HG02840 (cell line): ENCODE measurements around the gene ZDHHC19.
"Not testable (repeated sequence)": the region's sequence is repeated elsewhere in the genome, so short reads cannot be mapped to it uniquely, and the experiment has no call there.

ENCODE experiments used
- ATAC-seq: cut with Tn5 transposase; IDR thresholded peaks from one replicate; pipeline ENCODE4 v1.9.1; 2021; ENCODE audit warnings: mild to moderate bottlenecking, moderate library complexity, moderate number of reproducible peaks; ENCODE audit not compliant: unreplicated experiment, low FRiP score

The ZDHHC19 gene

DNA sequence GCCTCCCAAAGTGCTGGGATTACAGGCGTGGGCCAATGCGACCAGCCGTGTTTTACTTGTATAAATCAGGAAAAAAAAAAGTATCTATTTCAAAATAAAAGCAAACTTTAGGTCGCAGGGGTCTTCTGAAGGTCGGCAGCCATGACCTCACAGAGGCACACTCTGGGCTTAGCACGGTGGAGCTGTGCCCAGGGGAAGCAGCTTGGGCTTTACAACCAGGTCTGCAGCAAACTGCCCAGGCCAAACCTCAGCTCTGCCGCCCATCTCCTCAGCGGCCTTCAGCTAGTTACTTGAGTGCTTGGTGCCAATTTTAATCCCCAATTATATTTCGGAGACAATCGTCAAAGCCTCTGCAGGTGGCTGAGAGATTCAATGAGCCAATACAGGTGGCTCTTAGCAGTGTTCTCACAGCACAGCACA, 30.1 kb downstream of the ZDHHC19 start:
- ATAC-seq: no peak

- no peak for ATAC-seq
Observed at GRCh38 chr3:196180346-196180745, 30.9 kb downstream of the ZDHHC19 start.

GRCh38 chr3:196179380-196180308, 31.6 kb downstream of the ZDHHC19 start:
- peak; percentile 66 for ATAC-seq

GRCh38 chr3:196178993-196179379, 32.2 kb downstream of the ZDHHC19 start:
- ATAC-seq: no peak

- ATAC-seq: no peak
Observed at GRCh38 chr3:196177967-196178366, 33.2 kb downstream of the ZDHHC19 start.

DNA sequence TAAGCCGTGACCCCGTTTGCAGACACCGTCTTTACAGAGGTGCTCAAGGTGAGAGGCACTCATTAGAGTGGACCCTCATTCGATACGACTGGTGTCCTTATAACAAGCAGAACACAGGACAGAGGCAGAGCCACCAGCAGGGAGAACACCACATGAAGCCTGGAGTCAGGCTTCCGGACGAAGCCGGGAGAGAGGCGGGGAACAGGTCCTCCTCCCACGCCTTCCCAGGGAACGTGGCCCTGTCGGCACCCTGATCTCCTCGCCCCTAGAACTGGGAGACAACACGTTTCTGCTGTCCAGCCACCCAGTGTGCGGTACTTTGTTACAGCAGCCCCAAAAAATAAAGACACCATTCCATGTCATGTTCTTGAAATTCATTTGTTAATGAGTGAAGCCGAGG, 33.6 kb downstream of the ZDHHC19 start:
- no peak for ATAC-seq

GRCh38 chr3:196175722-196176121, 35.5 kb downstream of the ZDHHC19 start:
- no peak for ATAC-seq

- ATAC-seq: no peak
Observed at GRCh38 chr3:196175116-196175625, 36.0 kb downstream of the ZDHHC19 start.

GRCh38 chr3:196174652-196175051, 36.5 kb downstream of the ZDHHC19 start:
- no peak for ATAC-seq

- not testable (repeated sequence) for ATAC-seq
Observed at GRCh38 chr3:196170296-196170695, 40.9 kb downstream of the ZDHHC19 start.

- no peak for ATAC-seq
Observed at GRCh38 chr3:196169836-196170240, 41.4 kb downstream of the ZDHHC19 start.

DNA sequence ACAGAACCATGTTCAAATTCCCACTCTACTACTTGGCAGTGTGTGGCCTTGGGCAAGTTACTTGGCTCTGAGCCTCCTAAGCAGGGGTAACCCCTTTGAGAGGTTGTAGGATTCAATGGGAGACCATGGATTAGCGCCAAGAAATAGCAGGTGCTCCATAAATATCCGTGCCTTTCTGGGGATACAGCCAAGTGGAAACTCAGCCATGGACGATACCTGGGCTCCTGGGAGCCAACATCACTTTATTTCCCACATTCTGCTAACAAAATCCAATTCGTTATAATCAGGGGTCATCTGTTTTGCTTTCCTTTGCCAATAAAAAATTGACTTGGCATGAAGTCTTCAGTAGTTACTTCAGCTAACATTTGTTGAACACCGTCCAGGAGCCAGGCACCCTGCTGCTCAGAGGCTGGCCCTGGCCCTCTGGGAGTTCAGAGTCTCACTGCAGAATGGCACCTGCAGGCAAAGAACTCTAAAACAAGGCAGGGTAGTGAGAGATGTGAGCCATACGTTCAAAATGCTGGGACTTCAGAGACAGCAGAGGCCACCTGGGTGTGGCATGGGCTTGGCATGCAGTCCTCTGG, 42.3 kb downstream of the ZDHHC19 start:
- no peak for ATAC-seq

- no peak for ATAC-seq
Observed at GRCh38 chr3:196166741-196167140, 44.5 kb downstream of the ZDHHC19 start.

DNA sequence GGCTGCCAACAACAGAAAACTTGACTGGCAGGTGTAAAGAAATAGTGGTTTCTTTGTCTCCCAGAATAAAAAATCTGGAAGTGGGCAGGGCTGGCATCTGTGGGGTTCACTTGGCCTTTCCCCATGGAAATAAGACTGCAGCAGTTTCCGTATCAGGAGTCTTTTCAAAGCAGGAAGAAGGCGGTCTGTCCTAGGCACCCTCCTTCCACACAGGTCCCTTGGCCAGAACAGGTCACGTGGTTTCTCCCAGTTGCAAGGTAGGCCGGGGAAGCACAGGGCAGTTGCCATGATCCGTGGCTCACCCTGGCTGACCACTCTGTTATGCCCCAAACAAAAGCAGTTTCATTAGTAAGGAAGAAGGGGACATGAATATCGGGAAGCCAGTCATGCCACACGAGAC, 45.4 kb downstream of the ZDHHC19 start:
- ATAC-seq: no peak

- not testable (repeated sequence) for ATAC-seq
Observed at GRCh38 chr3:196165006-196165575, 46.1 kb downstream of the ZDHHC19 start.

DNA sequence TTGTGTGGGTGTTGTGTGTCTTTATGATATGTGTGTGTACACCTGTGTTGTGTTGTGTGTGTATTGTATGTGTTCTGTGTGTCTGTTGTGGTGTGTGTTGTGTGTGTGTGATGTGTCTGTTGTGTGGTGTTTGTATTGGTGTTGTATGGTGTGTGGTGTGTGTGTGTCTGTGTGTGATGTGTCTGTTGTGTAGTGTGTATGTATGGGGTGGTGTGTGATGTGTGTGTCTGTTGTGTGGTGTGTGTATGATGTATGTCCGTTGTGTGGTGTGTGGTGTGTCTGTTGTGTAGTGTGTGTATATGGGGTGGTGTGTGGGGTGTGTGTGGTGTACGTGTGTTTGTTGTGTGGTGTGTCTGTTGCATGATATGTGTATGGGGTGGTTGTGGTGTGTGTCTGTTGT, 46.6 kb downstream of the ZDHHC19 start:
- no peak for ATAC-seq

DNA sequence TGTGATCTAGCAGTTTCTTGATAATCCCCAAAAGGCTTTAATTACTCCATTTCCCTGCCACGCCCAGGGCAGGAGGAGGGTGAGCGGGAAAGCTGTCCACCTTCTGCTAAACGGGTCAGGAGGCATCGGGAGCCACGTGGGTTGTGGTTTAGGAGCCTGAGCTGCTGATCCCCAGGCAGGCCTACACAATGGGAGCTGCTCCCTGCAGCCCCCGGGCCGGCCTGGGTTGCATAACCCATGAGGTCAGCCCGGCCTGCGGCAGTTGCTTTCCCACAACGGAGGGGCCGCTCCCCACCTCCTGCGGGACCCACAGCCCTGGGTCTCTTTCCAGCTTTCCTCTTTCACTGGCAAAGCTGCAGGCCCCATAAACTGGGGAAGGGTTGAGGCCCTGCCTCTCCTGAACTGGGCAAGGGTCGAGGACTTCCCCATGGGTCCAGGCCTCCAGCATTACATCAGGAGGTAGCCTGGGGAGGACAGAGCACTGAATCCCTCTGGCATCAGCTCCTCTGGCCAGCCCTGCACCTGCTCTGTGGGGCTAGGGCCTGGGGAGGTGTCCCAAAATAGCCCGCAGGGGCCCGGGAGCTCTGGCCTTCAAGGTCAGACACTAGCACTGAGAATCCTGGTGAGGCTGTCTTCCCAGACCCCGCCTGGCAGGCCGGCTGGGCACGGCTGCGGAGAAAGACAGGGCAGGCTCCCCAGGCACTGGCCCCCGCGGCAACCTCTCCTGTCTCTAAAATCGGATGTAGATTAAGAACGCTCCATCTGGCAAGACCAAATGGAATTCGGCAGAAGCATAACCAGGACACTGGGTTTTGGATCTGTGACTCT, 47.3 kb downstream of the ZDHHC19 start:
- ATAC-seq: no peak

DNA sequence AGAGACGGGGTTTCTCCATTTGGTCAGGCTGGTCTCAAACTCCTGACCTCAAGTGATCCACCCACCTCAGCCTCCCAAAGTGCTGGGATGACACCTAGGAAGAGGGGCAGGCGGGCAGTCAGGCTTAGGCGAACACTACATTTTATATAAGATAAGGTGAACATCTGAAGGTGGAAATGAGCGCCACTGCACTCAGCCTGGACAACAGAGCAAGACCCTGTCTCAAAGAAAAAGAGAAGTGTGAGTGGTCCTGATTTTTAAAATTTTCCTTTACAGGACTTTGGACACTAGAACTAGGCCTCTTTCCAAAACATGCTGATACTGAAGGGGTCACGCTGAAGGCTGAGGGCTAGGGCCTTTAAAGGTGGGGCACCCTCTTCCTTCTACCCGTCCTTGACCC, 48.0 kb downstream of the ZDHHC19 start:
- ATAC-seq: no peak

DNA sequence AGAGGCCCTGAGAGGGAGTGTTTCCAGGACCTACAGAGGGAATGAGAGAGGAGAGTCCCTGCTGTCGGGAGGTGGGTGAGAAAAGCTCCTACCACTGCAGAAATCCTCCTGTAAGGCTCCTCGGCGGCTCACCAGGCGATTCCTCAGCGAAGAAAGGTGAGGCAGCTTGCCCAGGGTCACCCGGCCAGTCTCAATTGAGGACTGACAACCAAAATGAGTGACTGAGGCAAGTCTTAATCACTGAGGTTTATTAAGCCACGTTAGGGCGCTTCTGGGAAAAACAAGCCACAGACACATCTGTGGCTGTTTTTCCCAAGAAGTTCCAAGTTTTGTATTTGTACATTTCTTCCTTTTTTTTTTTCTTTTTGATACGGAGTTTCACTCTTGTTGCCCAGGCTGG, 48.5 kb downstream of the ZDHHC19 start:
- ATAC-seq: no peak

DNA sequence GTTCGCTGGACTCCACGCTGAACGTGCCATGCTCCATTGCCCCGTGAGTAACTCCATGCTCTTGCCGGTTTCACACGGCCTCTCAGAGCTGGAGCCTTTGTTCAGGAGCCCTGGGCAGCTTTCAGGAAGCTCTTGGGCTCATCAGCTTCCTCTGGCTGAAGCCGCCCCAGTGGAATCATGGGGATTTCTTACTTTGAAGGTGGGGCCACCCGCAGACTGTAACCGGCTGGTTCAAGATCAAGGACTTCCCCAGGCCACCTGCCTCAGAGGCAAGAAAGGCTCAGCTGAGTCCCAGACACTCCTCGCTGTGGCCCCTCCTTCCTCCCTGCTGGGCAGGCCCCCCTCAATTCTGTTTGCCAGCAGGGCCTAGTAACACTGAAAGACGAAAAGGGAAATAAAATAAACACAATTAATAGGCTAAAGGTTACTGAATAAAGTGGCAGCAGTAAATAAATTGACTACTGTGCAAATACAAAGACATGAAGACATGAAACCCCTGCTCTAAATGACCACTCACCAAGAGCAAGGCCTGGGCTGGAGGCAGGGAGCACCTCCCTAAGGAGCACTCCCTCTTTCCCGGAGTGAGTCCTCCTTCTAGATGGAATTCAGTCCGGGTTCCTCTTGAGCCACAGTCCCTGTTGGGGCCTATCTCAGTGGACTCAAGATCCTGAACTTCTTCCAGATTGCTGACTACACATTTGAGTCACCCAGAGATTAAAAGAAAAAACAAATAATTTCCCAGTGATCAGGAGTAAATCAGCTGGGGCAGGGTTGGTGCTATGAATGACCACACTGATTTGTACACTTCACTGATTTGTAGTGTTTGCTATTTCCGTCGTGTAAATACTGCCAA, 51.0 kb downstream of the ZDHHC19 start:
- ATAC-seq: no peak
